KBM-7 (cell line): ENCODE measurements around the gene SERPINA10.
"Not testable (repeated sequence)": the region's sequence is repeated elsewhere in the genome, so short reads cannot be mapped to it uniquely, and the experiment has no call there.

Experiments
- DNase-seq: peaks from one replicate; pipeline ENCODE4 v3.0.0-alpha.2; 2015
- in situ Hi-C: fragments of 300-500 bp; cut with MboI; formaldehyde crosslinking; loops from 2 replicates; pipeline ENCODE4 v1.14.3; 2020; ENCODE audit warnings: low sequenced_read_pairs, low pct_unique_long_range_greater_than_20kb, mixed read lengths

Gene SERPINA10

DNA sequence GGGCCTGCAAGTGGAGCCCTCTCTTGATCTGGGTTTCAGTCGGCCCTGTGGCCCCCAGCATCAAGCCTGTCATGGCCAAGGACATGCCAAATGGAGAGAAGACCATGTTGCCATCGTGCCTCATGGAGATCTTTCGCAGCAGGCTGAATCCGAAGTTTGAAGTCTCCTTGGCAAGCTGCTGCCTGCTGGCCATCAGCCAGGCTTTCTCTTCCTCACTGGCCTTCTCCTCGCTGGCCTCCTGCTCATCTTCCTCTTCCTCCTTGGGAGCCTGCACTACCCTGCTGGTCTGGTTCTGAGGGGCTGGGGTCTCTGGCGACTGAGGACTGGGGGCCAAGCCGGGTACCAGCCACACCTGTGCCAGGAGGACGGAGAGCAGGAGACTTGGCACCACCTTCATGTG lies 2.9 kb downstream of the SERPINA10 start:
- no peak for DNase-seq
- in situ Hi-C loops: no loop called here

GRCh38 chr14:94288610-94289465 lies 4.2 kb downstream of the SERPINA10 start:
- in situ Hi-C loops: no loop called here
- DNase-seq: no peak

GRCh38 chr14:94285158-94285557 lies 7.9 kb downstream of the SERPINA10 start:
- DNase-seq: no peak
- in situ Hi-C loops: no loop called here

- in situ Hi-C loops: no loop called here
- no peak for DNase-seq
Observed at GRCh38 chr14:94284221-94284620, 8.8 kb downstream of the SERPINA10 start.

DNA sequence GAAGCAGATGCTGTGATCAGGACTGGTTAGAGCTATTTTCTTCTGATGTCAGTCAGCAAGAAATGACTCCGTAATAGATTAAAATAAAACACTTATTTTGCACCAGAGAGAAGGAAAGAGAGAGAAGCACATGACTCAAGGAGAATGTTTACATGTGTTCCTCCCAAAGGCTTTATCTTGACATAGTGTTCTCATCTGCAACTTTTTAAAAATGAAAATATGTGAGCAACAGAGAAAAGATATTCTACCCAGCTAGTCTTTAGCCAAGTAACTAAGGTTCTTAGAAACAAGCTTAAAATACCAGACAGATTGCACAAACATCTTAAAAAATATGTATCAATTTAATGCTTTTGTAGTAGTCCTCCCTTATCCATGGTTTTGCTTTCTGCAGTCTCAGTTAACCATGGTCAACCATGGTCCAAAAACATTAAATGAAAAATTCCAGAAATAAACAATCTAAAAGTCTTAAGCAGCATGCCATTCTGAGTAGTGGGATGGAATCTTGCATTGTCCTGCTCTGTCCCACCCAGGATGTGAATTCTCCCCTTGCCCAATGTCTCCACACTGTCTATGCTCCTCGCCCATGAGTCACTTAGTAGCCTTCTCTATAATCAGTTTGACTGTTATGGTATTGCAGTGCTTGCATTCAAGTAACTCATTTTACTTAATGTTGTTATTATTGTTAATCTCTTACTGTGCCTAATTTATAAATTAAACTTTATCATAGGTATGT lies 9.9 kb downstream of the SERPINA10 start:
- in situ Hi-C loops: no loop called here
- DNase-seq: no peak

DNA sequence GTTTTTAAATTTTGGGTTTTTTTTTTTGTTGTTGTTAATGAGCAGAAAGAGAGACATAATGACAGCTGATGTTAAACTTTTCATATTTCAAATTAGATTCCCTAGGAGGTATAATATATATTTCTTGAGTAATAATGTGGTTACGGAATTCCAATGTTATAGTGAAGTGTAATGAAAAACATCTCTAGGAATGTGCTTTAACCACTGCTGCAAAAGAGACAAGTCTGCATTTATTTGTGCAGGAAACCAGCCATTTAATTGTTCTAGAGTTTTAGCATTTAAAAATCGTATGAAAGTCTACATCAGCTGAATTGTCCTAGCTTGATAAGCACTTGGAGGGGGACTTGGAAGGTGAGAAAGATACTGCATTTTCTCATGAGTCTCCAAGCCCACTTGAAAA lies 14.3 kb downstream of the SERPINA10 start:
- no peak for DNase-seq
- in situ Hi-C loops: no loop called here

DNA sequence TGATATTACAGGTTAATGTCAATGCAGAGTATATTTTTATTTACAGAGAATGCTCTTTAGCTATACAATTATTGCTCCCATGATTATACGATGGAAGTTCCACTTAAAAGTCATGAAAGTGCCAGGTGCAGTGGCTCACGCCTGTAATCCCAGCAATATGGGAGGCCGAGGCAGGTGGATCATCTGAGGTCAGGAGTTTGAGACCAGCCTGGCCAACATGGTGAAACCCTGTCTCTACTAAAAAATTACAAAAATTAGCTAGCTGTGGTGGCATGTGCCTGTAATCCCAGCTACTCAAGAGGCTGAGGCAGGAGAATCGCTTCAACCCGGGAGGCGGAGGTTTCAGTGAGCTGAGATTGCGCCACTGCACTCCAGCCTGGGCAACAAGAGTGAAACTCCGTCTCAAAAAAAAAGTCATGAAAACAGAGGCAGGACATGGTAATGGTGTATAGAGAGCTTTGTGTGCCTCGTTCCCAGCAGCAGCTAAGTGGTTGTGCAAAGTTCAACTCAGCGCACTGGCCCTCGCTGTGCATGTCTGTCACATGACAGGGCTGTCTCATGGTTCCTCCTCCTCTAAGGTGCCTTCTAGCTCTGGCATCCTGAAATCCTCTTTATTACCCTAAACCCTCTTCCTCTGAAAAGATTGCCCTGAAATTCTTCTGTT lies 16.0 kb downstream of the SERPINA10 start:
- in situ Hi-C loops, DNase-seq: not testable (repeated sequence)

- in situ Hi-C loops: no loop called here
- DNase-seq: no peak
Observed at GRCh38 chr14:94269156-94269555, 23.9 kb downstream of the SERPINA10 start.

GRCh38 chr14:94268582-94268981 lies 24.5 kb downstream of the SERPINA10 start:
- DNase-seq, in situ Hi-C loops: not testable (repeated sequence)

DNA sequence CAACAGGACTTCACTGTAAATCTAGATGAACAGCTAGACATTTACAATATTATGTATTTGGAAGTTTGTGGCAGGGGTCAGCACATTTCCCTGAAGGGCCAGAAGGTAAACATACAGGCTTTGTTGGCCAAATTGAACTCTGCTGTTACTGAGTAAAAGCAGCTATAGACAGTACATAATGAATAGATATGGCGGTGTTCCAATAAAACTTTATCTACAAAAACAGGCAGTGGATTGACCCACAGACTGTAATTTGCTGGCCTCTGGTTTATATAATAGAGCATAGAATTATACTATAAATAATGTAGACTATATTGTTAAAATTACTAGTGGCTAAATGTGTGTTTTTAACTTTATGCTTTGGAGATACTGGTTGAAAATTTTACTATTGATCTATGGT lies 25.7 kb downstream of the SERPINA10 start:
- in situ Hi-C loops: no loop called here
- DNase-seq: peak; percentile 7

- in situ Hi-C loops, DNase-seq: not testable (repeated sequence)
Observed at GRCh38 chr14:94264195-94264594, 28.9 kb downstream of the SERPINA10 start.

DNA sequence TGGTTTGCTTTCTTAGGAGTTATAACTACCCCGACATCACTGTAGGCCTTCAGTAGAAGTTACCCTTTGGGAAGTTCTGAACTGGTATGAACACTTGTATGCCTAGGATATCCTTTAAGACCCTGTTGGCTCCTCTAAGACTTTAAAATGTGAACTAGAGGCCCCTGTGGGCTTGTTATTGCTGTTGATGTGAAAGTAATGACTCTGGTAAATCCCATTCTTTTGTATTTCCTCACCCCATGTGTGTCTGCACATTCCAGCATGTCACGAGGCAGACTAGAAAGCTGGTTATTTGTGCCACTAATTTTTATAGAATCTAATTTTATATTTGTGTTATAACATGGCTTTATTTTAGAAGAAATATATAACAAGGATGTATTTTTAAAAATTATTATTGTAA lies 48.9 kb downstream of the SERPINA10 start:
- DNase-seq: no peak
- in situ Hi-C loops: no loop called here

DNA sequence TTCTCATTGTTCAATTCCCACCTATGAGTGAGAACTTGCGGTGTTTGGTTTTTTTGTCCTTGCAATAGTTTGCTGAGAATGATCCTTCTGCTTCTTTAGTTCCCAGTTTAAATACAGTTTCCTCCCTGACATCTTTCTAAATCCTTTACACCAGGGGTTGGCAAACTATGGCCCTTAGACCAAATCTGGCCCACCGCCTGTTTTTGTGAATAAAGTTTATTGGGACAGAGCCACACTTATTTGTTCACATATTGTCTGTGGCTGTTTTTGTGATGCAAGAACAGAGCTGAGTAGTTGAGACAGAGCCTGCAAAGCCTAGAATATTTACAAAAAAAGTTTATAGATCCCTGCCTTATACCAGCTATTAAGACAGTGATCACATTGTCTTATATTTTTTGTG lies 53.7 kb downstream of the SERPINA10 start:
- in situ Hi-C loops: no loop called here
- no peak for DNase-seq

GRCh38 chr14:94237983-94238382 lies 55.1 kb downstream of the SERPINA10 start:
- in situ Hi-C loops: no loop called here
- no peak for DNase-seq

GRCh38 chr14:94237046-94237445 lies 56.0 kb downstream of the SERPINA10 start:
- no peak for DNase-seq
- in situ Hi-C loops: no loop called here
